ENCODE results near the gene UNC5C. TPM values are rescaled to one million over a fixed set of nuclear protein-coding genes. Genes with fewer than 3 reads are reported as not detected.

UNC5C gene
- total RNA-seq, 1 experiment from 2014 or later, result not detected

GRCh38 chr4:95500361-95500760, 48.4 kb downstream of the UNC5C start:
- ChIA-PET CTCF (interaction anchor here (0.7 to 1.2 kb wide), 3 partner anchors 251 to 614 kb away, joined by 3 to 4 read pairs (median 3); no protein-coding TSS in a partner anchor), POLR2A (no interaction called here)
- Mint-ChIP-seq H3K27me3 (ENCODE audit: insufficient read depth, unreplicated experiment) (no peaks in the 10 kb centered on the region), H3K27ac (ENCODE audit: low read depth, unreplicated experiment) (no peak overlapping the region), H3K36me3 (ENCODE audit: insufficient read depth, unreplicated experiment) (no peaks in the 10 kb centered on the region), H3K9me3 (ENCODE audit: unreplicated experiment) (no peaks in the 10 kb centered on the region), H3K4me3 (ENCODE audit: unreplicated experiment) (no peak overlapping the region), H3K4me1 (ENCODE audit: insufficient read depth, unreplicated experiment) (no peaks in the 10 kb centered on the region)
- no TSS peak for BruUV-seq (replicated peaks)
- intact Hi-C loops (cut with micrococcal nuclease), result no loop called here
- TF ChIP-seq CTCF (IDR thresholded peaks at IDR 0.05; ENCODE audit: unreplicated experiment), result no peak
- DNase-seq (ENCODE audit: unreplicated experiment), result no peak

- Mint-ChIP-seq H3K4me1 (ENCODE audit: insufficient read depth, unreplicated experiment) (no peaks in the 10 kb centered on the region), H3K27me3 (ENCODE audit: insufficient read depth, unreplicated experiment) (no peaks in the 10 kb centered on the region), H3K4me3 (ENCODE audit: unreplicated experiment) (no peak overlapping the region), H3K36me3 (ENCODE audit: insufficient read depth, unreplicated experiment) (no peaks in the 10 kb centered on the region), H3K27ac (ENCODE audit: low read depth, unreplicated experiment) (no peak overlapping the region), H3K9me3 (ENCODE audit: unreplicated experiment) (no peaks in the 10 kb centered on the region)
- no peak for TF ChIP-seq CTCF (IDR thresholded peaks at IDR 0.05; ENCODE audit: unreplicated experiment)
- BruUV-seq (replicated peaks), result no TSS peak
- intact Hi-C loops (cut with micrococcal nuclease), result no loop called here
- ChIA-PET CTCF (interaction anchor here (0.7 kb wide), 1 partner anchor 1654 kb away, joined by 5 read pairs; no protein-coding TSS in a partner anchor), POLR2A (no interaction called here)
- DNase-seq (ENCODE audit: unreplicated experiment), result no peak
Observed at GRCh38 chr4:95499291-95499696, 49.5 kb downstream of the UNC5C start.

GRCh38 chr4:95494186-95494585, 54.6 kb downstream of the UNC5C start:
- intact Hi-C loops (cut with micrococcal nuclease), result no loop called here
- H3K27ac Mint-ChIP-seq (ENCODE audit: low read depth, unreplicated experiment), result no peak overlapping the region
- H3K36me3 Mint-ChIP-seq (ENCODE audit: insufficient read depth, unreplicated experiment), result no peaks in the 10 kb centered on the region
- no peak for TF ChIP-seq CTCF (IDR thresholded peaks at IDR 0.05; ENCODE audit: unreplicated experiment)
- no TSS peak for BruUV-seq (replicated peaks)
- no peak for DNase-seq (ENCODE audit: unreplicated experiment)
- ChIA-PET CTCF (interaction anchor here (1.5 kb wide), 1 partner anchor 16 kb away, joined by 5 read pairs; no protein-coding TSS in a partner anchor), POLR2A (interaction anchor here (0.8 kb wide), 1 partner anchor 16 kb away, joined by 3 read pairs; no protein-coding TSS in a partner anchor)
- H3K27me3 Mint-ChIP-seq (ENCODE audit: insufficient read depth, unreplicated experiment), result no peaks in the 10 kb centered on the region
- no peaks in the 10 kb centered on the region for H3K9me3 Mint-ChIP-seq (ENCODE audit: unreplicated experiment)
- H3K4me3 Mint-ChIP-seq (ENCODE audit: unreplicated experiment), result no peak overlapping the region
- no peaks in the 10 kb centered on the region for H3K4me1 Mint-ChIP-seq (ENCODE audit: insufficient read depth, unreplicated experiment)

- no peaks in the 10 kb centered on the region for H3K27me3 Mint-ChIP-seq (ENCODE audit: insufficient read depth, unreplicated experiment)
- ChIA-PET CTCF (interaction anchor here (0.6 kb wide), 1 partner anchor 1828 kb away, joined by 5 read pairs; no protein-coding TSS in a partner anchor), POLR2A (no interaction called here)
- intact Hi-C loops (cut with micrococcal nuclease), result no loop called here
- H3K4me3 Mint-ChIP-seq (ENCODE audit: unreplicated experiment), result no peak overlapping the region
- H3K36me3 Mint-ChIP-seq (ENCODE audit: insufficient read depth, unreplicated experiment), result no peaks in the 10 kb centered on the region
- TF ChIP-seq CTCF (IDR thresholded peaks at IDR 0.05; ENCODE audit: unreplicated experiment), result no peak
- H3K27ac Mint-ChIP-seq (ENCODE audit: low read depth, unreplicated experiment), result no peak overlapping the region
- no TSS peak for BruUV-seq (replicated peaks)
- no peaks in the 10 kb centered on the region for H3K4me1 Mint-ChIP-seq (ENCODE audit: insufficient read depth, unreplicated experiment)
- DNase-seq (ENCODE audit: unreplicated experiment), result no peak
- peaks cover 7% of the 10 kb centered on the region for H3K9me3 Mint-ChIP-seq (ENCODE audit: unreplicated experiment)
Observed at GRCh38 chr4:95478679-95479078, 70.1 kb downstream of the UNC5C start.
